ENCODE measurements around the gene CELF2.

GRCh38 chr10:11334436-11334835, 316.8 kb downstream of the CELF2 start:
- TF ChIP-seq CTCF (conservative IDR thresholded peaks at IDR 0.05; ENCODE audit: low read depth, low read length) (no peak), EZH2 (IDR thresholded peaks at IDR 0.05; ENCODE audit: borderline replicate concordance, low read depth, low read length, poor library complexity, severe bottlenecking) (no peak)
